ENCODE data around the gene LIMS3. TPM values are rescaled to one million over a fixed set of nuclear protein-coding genes. Genes with fewer than 3 reads are reported as not detected.
"Not testable (repeated sequence)": the region's sequence is repeated elsewhere in the genome, so short reads cannot be mapped to it uniquely, and the experiment has no call there.

The LIMS3 gene
- total and polyA plus RNA-seq, 5 donors: 2.0 to 8.7 (median 3.1) TPM

DNA sequence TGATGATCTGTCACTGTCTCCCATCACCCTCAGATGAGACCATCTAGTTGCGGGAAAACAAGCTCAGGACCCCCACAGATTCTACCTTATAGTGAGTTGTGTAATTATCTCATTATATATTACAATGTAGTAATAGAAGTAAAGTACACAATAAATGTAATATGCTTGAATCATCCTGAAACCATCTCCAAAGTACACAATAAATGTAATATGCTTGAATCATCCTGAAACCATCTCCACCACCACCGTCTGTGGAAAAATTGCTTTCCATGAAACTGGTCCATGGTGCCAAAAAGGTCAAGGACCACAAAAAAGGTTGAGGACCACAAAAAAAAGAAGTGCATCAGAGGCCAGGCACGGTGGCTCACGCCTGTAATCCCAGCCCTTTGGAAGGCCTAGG, 29.3 kb downstream of the LIMS3 start:
- intact Hi-C loops (cut with DNase I); H3K27ac ChIP-seq (ENCODE audit: low read length); H3K27me3 ChIP-seq (ENCODE audit: control insufficient read depth, insufficient read depth); H3K4me3 ChIP-seq (ENCODE audit: low read length); ATAC-seq; H3K4me1 ChIP-seq (ENCODE audit: control insufficient read depth, insufficient read depth, low read length); DNase-seq; H3K9me3 ChIP-seq (ENCODE audit: control insufficient read depth, low read length): not testable (repeated sequence)
- no CpG with 5 or more reads among the region's 4 CpGs for WGBS

DNA sequence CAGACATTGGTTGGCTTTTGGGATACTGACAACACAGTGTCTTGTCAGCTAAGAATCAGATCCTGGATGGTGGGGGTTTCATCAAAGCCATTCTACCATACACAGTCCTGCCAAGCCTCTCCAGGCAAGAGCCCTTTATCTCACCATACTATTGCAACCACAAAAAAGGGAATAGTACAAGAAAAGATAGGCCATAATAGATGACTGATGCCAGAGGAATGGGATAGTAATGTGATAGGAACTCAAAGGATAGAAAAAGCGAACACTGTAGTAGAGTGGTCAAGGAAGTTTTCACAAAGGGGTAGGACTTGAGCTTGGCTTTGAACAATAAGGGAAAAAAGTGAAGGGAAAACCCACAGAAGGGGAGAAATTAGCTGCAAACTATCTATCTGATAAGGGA, 30.7 kb downstream of the LIMS3 start:
- H3K9me3 ChIP-seq (ENCODE audit: control insufficient read depth, low read length); H3K4me3 ChIP-seq (ENCODE audit: low read length); H3K27me3 ChIP-seq (ENCODE audit: control insufficient read depth, insufficient read depth); H3K27ac ChIP-seq (ENCODE audit: low read length); intact Hi-C loops (cut with DNase I); DNase-seq; ATAC-seq; H3K4me1 ChIP-seq (ENCODE audit: control insufficient read depth, insufficient read depth, low read length): not testable (repeated sequence)
- no CpG with 5 or more reads among the region's 1 CpG for WGBS

DNA sequence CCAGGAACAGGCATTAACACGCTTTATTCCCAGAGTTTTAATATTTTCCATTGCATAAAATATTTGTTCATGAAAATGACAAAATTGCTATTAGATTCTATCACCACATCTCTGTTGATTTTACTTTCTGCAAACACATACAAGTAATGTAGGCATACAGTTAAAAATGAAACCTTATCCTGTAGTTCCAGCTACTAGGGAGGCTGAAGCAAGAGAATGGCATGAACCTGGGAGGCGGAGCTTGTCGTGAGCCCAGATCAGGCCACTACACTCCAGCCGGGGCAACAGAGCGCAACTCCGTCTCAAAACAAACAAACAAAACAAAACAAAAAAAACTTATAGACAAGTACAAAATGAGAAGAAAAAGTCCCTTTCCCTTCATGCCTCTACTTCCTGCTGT, 38.0 kb downstream of the LIMS3 start:
- H3K4me3 ChIP-seq (ENCODE audit: low read length); H3K27ac ChIP-seq (ENCODE audit: low read length); DNase-seq; H3K9me3 ChIP-seq (ENCODE audit: control insufficient read depth, low read length); H3K4me1 ChIP-seq (ENCODE audit: control insufficient read depth, insufficient read depth, low read length); H3K27me3 ChIP-seq (ENCODE audit: control insufficient read depth, insufficient read depth); intact Hi-C loops (cut with DNase I); ATAC-seq: not testable (repeated sequence)
- WGBS: no CpG with 5 or more reads among the region's 6 CpGs

DNA sequence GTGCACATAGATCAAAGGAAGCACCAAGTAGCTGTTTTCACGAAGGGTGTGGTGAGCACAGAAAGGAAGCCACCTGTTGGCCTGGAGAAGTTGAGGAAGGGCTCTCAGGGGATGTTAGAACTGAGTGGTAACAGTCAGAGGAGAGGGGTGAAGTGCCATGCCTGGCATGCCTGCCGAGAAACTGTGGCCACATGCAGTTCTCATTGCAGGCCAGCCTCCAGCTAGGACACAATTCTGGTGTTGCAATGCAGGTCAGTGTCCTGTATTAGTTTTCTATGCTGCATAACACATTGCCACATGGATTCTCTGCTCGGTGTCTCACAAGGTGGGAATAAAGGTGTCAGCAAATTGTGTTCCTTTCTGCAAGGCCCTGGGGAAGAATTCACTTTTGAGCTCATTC, 46.9 kb downstream of the LIMS3 start:
- DNase-seq; H3K4me1 ChIP-seq (ENCODE audit: control insufficient read depth, insufficient read depth, low read length); H3K9me3 ChIP-seq (ENCODE audit: control insufficient read depth, low read length); H3K27ac ChIP-seq (ENCODE audit: low read length); ATAC-seq; H3K4me3 ChIP-seq (ENCODE audit: low read length); H3K27me3 ChIP-seq (ENCODE audit: control insufficient read depth, insufficient read depth); intact Hi-C loops (cut with DNase I): not testable (repeated sequence)
- WGBS: no CpG with 5 or more reads among the region's 3 CpGs

DNA sequence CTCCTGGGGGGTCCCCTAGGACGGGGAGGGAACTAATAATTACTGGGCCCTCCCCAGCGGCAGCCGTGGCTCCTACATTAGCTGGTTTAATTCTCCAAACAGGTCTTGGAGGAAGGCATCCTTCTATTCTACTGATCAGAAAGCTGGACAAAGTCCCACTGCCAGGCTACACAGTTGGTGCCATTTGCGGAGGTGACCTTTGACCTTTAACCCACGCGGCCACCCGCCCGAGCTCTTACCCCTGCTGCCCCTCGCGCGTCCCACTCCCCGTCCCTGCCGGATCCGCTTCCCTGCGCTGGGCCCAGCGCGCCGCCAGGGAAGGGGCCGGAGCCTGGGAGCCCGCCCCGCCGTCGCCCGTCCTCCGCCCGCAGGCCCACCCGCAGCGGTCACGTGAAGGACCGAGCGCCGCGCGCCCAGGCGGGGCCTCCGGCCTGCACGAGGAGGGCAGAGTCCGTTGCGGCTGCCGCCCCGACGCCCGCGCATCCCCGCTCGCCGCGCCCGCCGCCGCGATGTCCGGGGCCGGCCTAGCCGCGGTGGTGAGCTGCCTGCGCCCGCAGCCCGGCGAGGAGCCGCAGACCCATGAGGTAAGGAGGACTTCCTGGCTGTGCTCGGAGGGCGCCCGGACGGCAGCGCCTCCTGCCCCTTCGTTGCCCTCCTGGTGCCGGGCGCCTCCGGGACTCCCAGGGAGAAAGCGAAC, 48.9 kb downstream of the LIMS3 start:
- H3K9me3 ChIP-seq (ENCODE audit: control insufficient read depth, low read length); H3K4me1 ChIP-seq (ENCODE audit: control insufficient read depth, insufficient read depth, low read length); H3K27me3 ChIP-seq (ENCODE audit: control insufficient read depth, insufficient read depth); DNase-seq; H3K4me3 ChIP-seq (ENCODE audit: low read length); intact Hi-C loops (cut with DNase I); H3K27ac ChIP-seq (ENCODE audit: low read length): not testable (repeated sequence)
- ATAC-seq: peak; percentile 81 to 84
- WGBS: no CpG with 5 or more reads among the region's 71 CpGs

DNA sequence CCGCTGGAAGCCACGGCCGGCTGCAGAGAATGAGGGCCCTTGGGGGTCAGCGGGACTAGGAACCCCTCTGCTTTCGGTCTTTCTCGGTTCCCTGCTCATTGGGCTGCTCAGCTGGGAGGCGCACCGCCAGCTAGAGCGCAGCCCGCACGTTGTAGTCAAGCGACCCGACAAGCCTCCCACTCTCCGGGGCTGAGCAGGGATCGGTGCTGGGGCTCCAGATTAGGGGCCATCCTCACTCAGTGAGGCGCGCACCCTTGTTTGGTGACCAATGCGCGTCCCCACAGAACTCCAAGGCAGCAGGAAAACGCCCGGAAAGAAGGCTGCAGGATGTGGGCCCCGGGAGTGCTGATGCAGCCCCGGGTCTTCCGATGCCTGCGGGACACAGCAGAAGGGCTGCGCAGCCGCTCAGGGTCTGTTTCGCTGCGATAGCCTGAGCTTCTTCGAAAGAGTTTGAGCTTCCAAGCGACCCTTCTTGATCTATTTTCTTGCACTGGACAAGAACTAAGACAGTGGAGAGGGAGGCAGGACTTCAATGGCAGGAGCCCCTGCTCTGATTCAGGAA, 49.6 kb downstream of the LIMS3 start:
- H3K27ac ChIP-seq (ENCODE audit: low read length); H3K9me3 ChIP-seq (ENCODE audit: control insufficient read depth, low read length); DNase-seq; H3K4me3 ChIP-seq (ENCODE audit: low read length); H3K4me1 ChIP-seq (ENCODE audit: control insufficient read depth, insufficient read depth, low read length); H3K27me3 ChIP-seq (ENCODE audit: control insufficient read depth, insufficient read depth); intact Hi-C loops (cut with DNase I): not testable (repeated sequence)
- WGBS: no CpG with 5 or more reads among the region's 31 CpGs
- peak; percentile 18 to 22 for ATAC-seq

DNA sequence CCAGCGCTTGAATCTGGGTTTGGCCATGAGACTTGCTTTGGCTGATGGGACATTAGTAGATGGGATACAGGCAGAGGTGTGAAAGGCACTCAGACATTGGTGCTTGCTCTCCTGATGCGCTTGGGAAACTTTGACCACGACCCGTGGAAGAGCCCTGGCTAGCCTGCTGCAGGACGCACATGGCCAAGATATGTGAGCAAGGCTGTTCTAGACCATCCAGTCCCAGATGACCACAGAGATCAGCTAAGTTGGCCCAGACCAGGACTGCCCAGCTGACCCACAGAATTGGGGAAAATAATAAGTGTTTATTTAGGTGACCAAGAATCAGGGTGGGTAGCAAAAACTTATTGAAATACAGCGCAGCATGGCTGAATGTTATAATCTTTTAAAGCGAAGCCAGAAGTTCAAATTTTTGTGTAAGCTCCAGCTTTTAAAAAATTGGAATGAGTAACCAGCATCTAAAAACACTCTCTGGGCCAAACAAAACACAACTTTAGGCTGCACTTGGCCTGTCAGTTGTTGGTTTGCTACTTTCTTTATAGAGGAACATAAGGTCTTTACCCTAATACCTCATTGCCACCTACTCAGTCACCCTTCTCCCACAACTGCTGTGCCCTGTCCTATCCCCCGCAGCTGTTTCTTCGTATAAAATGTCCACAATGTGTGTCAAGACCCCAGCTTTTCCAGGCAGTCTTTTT, 51.8 kb downstream of the LIMS3 start:
- H3K27ac ChIP-seq (ENCODE audit: low read length); H3K9me3 ChIP-seq (ENCODE audit: control insufficient read depth, low read length); H3K4me1 ChIP-seq (ENCODE audit: control insufficient read depth, insufficient read depth, low read length); H3K4me3 ChIP-seq (ENCODE audit: low read length); intact Hi-C loops (cut with DNase I); H3K27me3 ChIP-seq (ENCODE audit: control insufficient read depth, insufficient read depth); DNase-seq: not testable (repeated sequence)
- ATAC-seq: peak; percentile 66 to 82
- WGBS: no CpG with 5 or more reads among the region's 9 CpGs

DNA sequence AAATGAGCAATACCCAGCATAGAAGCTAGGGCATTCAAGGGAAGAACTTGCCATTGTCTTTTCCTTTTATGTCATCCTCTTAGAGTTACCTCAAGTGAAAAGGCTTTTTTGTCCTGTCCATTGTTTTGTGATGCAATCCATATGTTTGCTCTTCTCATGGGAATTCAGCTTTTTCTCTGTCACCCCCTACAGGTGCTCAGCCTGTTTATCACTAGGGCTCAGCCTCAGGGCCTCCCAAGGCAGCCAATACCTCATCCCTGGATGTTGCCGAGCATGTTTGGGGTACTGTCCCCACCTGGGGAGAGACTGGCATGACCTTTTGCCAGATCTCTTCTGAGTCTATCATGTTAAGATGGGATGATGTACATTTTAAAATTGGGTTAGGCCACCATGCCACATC, 65.5 kb downstream of the LIMS3 start:
- no CpG with 5 or more reads among the region's 1 CpG for WGBS
- H3K27ac ChIP-seq (ENCODE audit: low read length); ATAC-seq; intact Hi-C loops (cut with DNase I); H3K9me3 ChIP-seq (ENCODE audit: control insufficient read depth, low read length); DNase-seq; H3K4me3 ChIP-seq (ENCODE audit: low read length); H3K27me3 ChIP-seq (ENCODE audit: control insufficient read depth, insufficient read depth); H3K4me1 ChIP-seq (ENCODE audit: control insufficient read depth, insufficient read depth, low read length): not testable (repeated sequence)

DNA sequence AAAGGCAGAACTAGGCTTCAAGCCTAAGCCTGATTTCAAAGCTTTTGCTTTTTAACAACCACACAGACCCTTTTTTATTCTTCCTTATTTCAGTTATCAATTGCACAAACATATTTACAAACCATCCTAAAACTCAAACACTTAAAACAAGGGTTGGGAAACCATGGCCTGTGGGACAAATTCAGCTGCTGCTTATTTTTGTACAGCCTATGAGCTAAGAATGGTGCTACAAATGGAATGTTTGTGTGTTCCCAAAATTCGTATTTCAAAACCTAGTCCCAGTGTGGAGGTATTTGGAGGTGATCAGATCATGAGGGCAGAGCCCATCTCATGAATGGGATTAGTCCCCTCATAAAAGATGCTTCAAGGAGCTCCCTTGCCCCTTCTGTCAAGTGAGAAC, 67.0 kb downstream of the LIMS3 start:
- H3K4me3 ChIP-seq (ENCODE audit: low read length); ATAC-seq; H3K9me3 ChIP-seq (ENCODE audit: control insufficient read depth, low read length); intact Hi-C loops (cut with DNase I); H3K27ac ChIP-seq (ENCODE audit: low read length); H3K27me3 ChIP-seq (ENCODE audit: control insufficient read depth, insufficient read depth); DNase-seq; H3K4me1 ChIP-seq (ENCODE audit: control insufficient read depth, insufficient read depth, low read length): not testable (repeated sequence)
- no CpG with 5 or more reads among the region's 1 CpG for WGBS

DNA sequence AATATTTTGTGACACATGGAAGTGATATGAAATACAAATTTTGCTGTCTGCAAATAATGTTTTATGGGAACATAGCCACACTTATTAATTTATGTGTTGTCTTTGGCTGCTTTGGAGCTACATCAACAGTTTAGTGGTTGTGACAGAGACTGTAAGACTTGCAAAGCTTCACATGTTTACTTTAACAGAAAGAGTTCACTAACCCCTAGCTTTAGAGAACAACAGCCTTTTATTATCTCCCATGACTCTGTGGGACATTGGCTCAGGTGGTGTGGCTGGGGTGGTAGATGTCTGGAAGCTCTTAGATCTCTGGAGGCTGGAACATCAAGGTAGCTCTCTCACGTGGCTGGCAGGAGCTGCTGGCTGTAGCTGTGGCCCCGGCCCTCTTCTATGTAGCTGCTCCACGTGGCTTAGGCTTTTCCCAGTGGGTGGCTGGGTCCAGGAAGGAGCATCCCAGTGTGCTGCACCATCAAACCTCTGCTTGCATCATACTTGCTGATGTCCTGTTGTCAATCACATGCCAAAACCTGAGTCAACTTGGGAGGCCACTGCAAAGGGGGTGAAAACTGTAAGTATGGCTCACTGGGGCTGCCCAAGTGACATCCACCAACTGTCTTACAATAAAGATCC, 67.7 kb downstream of the LIMS3 start:
- not testable (repeated sequence) for DNase-seq

DNA sequence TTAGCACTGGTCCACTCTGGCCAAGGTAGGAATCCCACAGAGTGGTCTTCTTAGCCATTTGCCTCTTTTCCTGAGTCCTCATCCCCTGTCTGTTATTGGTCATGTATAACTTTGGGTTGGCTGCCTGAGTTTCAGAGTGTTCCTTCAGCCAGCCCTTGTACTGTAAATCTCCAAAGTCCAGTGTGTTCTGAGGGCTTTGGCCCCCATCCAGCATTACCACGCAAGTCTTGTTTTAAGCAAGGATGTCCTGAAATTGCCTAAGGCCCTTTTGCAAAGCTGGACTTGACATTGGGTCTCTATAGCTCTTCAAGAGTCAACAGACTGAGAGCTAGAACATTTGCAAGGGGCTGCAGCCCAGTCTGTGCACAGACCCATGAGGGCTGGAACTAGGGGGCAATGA, 68.4 kb downstream of the LIMS3 start:
- WGBS: no CpG with 5 or more reads among the region's 1 CpG
- H3K27ac ChIP-seq (ENCODE audit: low read length); H3K4me3 ChIP-seq (ENCODE audit: low read length); DNase-seq; H3K27me3 ChIP-seq (ENCODE audit: control insufficient read depth, insufficient read depth); H3K4me1 ChIP-seq (ENCODE audit: control insufficient read depth, insufficient read depth, low read length); intact Hi-C loops (cut with DNase I); H3K9me3 ChIP-seq (ENCODE audit: control insufficient read depth, low read length): not testable (repeated sequence)
- ATAC-seq: peak in 1 of 2 donors; percentile 74

More for the DNA sequence above, 67.7 kb downstream of the LIMS3 start:
- H3K9me3 ChIP-seq (ENCODE audit: control insufficient read depth, low read length); H3K4me3 ChIP-seq (ENCODE audit: low read length); H3K27ac ChIP-seq (ENCODE audit: low read length); H3K27me3 ChIP-seq (ENCODE audit: control insufficient read depth, insufficient read depth); intact Hi-C loops (cut with DNase I); H3K4me1 ChIP-seq (ENCODE audit: control insufficient read depth, insufficient read depth, low read length): not testable (repeated sequence)
- peak; percentile 13 to 28 for ATAC-seq
- WGBS: no CpG with 5 or more reads among the region's 3 CpGs
